Neural progenitor cell (in vitro differentiated cells): Measurements from ENCODE around the gene UGGT1. TPM values are rescaled to one million over a fixed set of nuclear protein-coding genes. Genes with fewer than 3 reads are reported as not detected.

Experiments
- DNase-seq: peaks from one replicate; pipeline ENCODE4 v3.0.0-alpha.2; 2016; ENCODE audit warnings: low spot score
- H2AFZ ChIP-seq: fragments of 200-600 bp; sonication (generic); replicated peaks from 2 replicates; pipeline ENCODE4 v1.6.1; 2016; ENCODE audit warnings: antibody characterized with exemption
- H3F3A ChIP-seq: fragments of 200-600 bp; sonication (generic); 2 replicates; pipeline ENCODE4 v1.6.1; 2016; ENCODE audit warnings: antibody characterized with exemption, low read depth
- H3K27ac ChIP-seq: fragments of 200-600 bp; sonication (generic); 2 replicates; pipeline ENCODE4 v1.5.1; 2016; ENCODE audit warnings: mild to moderate bottlenecking
- H3K27me3 ChIP-seq: fragments of 200-600 bp; sonication (generic); 2 replicates; pipeline ENCODE4 v1.6.1; 2016; ENCODE audit warnings: mild to moderate bottlenecking, moderate library complexity
- H3K36me3 ChIP-seq: fragments of 200-600 bp; sonication (generic); 2 replicates; pipeline ENCODE4 v1.5.1; 2016
- H3K4me1 ChIP-seq: fragments of 200-600 bp; sonication (generic); 2 replicates; pipeline ENCODE4 v1.6.1; 2016; ENCODE audit warnings: mixed run types
- H3K4me2 ChIP-seq: fragments of 200-600 bp; sonication (generic); 2 replicates; pipeline ENCODE4 v1.6.1; 2016
- H3K4me3 ChIP-seq: fragments of 200-600 bp; sonication (generic); 2 replicates; pipeline ENCODE4 v1.5.1; 2016
- H3K79me2 ChIP-seq: fragments of 200-600 bp; sonication (generic); 2 replicates; pipeline ENCODE4 v1.6.1; 2016; ENCODE audit warnings: low read depth
- H3K9ac ChIP-seq: fragments of 200-600 bp; sonication (generic); 2 replicates; pipeline ENCODE4 v1.6.1; 2016
- H3K9me3 ChIP-seq: fragments of 200-600 bp; sonication (generic); 2 replicates; pipeline ENCODE4 v1.5.1; 2016; ENCODE audit warnings: low read depth
- H4K20me1 ChIP-seq: fragments of 200-600 bp; sonication (generic); 2 replicates; pipeline ENCODE4 v1.6.1; 2016; ENCODE audit warnings: low read depth
- H3K27ac Mint-ChIP-seq: 3 replicates; pipeline ENCODE4 v1.8.0; 2021; ENCODE audit warnings: mixed read lengths
- H3K27me3 Mint-ChIP-seq: 2 replicates; pipeline ENCODE4 v1.8.0; 2022; ENCODE audit warnings: low read depth, mild to moderate bottlenecking, inconsistent platforms, moderate library complexity, mixed read lengths; ENCODE audit not compliant: insufficient read depth
- H3K36me3 Mint-ChIP-seq: 3 replicates; pipeline ENCODE4 v1.8.0; 2021; ENCODE audit warnings: mixed read lengths
- H3K4me1 Mint-ChIP-seq: 3 replicates; pipeline ENCODE4 v1.8.0; 2021; ENCODE audit warnings: mixed read lengths
- H3K4me3 Mint-ChIP-seq: 3 replicates; pipeline ENCODE4 v1.8.0; 2021; ENCODE audit warnings: mild to moderate bottlenecking, moderate library complexity, mixed read lengths
- H3K9me3 Mint-ChIP-seq: 3 replicates; pipeline ENCODE4 v1.8.0; 2020; ENCODE audit warnings: mixed read lengths
- CTCF ChIP-seq: fragments of 200-600 bp; sonication (generic); IDR thresholded peaks from 2 replicates; pipeline ENCODE4 v1.5.1; 2017; ENCODE audit warnings: antibody characterized with exemption, mild to moderate bottlenecking
- EZH2 ChIP-seq: fragments of 200-600 bp; sonication (generic); IDR thresholded peaks from 2 replicates; pipeline ENCODE4 v1.6.1; 2017; ENCODE audit warnings: antibody characterized with exemption, mild to moderate bottlenecking, moderate library complexity
- EZH2phosphoT487 ChIP-seq: fragments of 200-600 bp; sonication (generic); IDR thresholded peaks from 2 replicates; pipeline ENCODE4 v1.6.1; 2017; ENCODE audit warnings: antibody characterized with exemption
- total RNA-seq: library from RNA; depleted of rRNA; stranded (reverse); fragments of >200 nt; gene quantifications from 2 replicates; pipeline ENCODE4 v1.2.3, GENCODE V29; 2015; ENCODE audit warnings: low replicate concordance

UGGT1 gene
- total RNA-seq, 1 donor from 2014 or later = 56.3 TPM

- no peaks in the 10 kb centered on the region for H3K9me3 ChIP-seq
- H3K4me2 ChIP-seq = no peak overlapping the region
- H2AFZ ChIP-seq = no peak overlapping the region
- no peak for DNase-seq
- H3K36me3 Mint-ChIP-seq = peaks cover 11% of the 10 kb centered on the region
- TF ChIP-seq EZH2phosphoT487 (no peak), EZH2 (no peak), CTCF (no peak)
- no peaks in the 10 kb centered on the region for H3K9me3 Mint-ChIP-seq
- H3K27me3 Mint-ChIP-seq = peaks cover 2% of the 10 kb centered on the region
- no peak overlapping the region for H3K4me3 ChIP-seq
- no peaks in the 10 kb centered on the region for H3F3A ChIP-seq
- no peak overlapping the region for H3K9ac ChIP-seq
- no peaks in the 10 kb centered on the region for H3K4me1 ChIP-seq
- no peak overlapping the region for H3K27ac ChIP-seq
- no peaks in the 10 kb centered on the region for H3K79me2 ChIP-seq
- H3K27ac Mint-ChIP-seq = no peak overlapping the region
- no peaks in the 10 kb centered on the region for H3K27me3 ChIP-seq
- no peak overlapping the region for H3K4me3 Mint-ChIP-seq
- no peaks in the 10 kb centered on the region for H4K20me1 ChIP-seq
- no peaks in the 10 kb centered on the region for H3K36me3 ChIP-seq
- H3K4me1 Mint-ChIP-seq = no peaks in the 10 kb centered on the region
Measured at GRCh38 chr2:128196026-128196425, 105.0 kb downstream of the UGGT1 start.

- H2AFZ ChIP-seq = no peak overlapping the region
- no peaks in the 10 kb centered on the region for H3K4me1 Mint-ChIP-seq
- no peaks in the 10 kb centered on the region for H3K4me1 ChIP-seq
- no peaks in the 10 kb centered on the region for H3K36me3 ChIP-seq
- no peaks in the 10 kb centered on the region for H3F3A ChIP-seq
- no peak for DNase-seq
- no peak overlapping the region for H3K4me3 Mint-ChIP-seq
- no peaks in the 10 kb centered on the region for H3K9me3 ChIP-seq
- no peak overlapping the region for H3K27ac Mint-ChIP-seq
- H3K4me3 ChIP-seq = no peak overlapping the region
- H3K79me2 ChIP-seq = no peaks in the 10 kb centered on the region
- no peak overlapping the region for H3K27ac ChIP-seq
- H4K20me1 ChIP-seq = no peaks in the 10 kb centered on the region
- TF ChIP-seq EZH2phosphoT487 = no peak
- no peak for TF ChIP-seq EZH2
- no peak for TF ChIP-seq CTCF
- H3K4me2 ChIP-seq = no peak overlapping the region
- peaks cover 2% of the 10 kb centered on the region for H3K27me3 Mint-ChIP-seq
- no peak overlapping the region for H3K9ac ChIP-seq
- no peaks in the 10 kb centered on the region for H3K9me3 Mint-ChIP-seq
- H3K27me3 ChIP-seq = no peaks in the 10 kb centered on the region
- peaks cover 8% of the 10 kb centered on the region for H3K36me3 Mint-ChIP-seq
Measured at GRCh38 chr2:128196471-128196931, 105.5 kb downstream of the UGGT1 start.

- Histone ChIP-seq H3K4me1 (no peaks in the 10 kb centered on the region), H3K36me3 (no peaks in the 10 kb centered on the region), H3F3A (no peaks in the 10 kb centered on the region), H4K20me1 (no peaks in the 10 kb centered on the region), H3K27me3 (no peaks in the 10 kb centered on the region), H3K79me2 (no peaks in the 10 kb centered on the region), H3K27ac (no peak overlapping the region), H3K4me3 (no peak overlapping the region), H2AFZ (no peak overlapping the region), H3K9ac (no peak overlapping the region), H3K9me3 (no peaks in the 10 kb centered on the region), H3K4me2 (no peak overlapping the region)
- TF ChIP-seq EZH2phosphoT487 (no peak), CTCF (no peak), EZH2 (no peak)
- Mint-ChIP-seq H3K4me1 (no peaks in the 10 kb centered on the region), H3K36me3 (peaks cover 8% of the 10 kb centered on the region), H3K27ac (no peak overlapping the region), H3K27me3 (peaks cover 2% of the 10 kb centered on the region), H3K9me3 (no peaks in the 10 kb centered on the region), H3K4me3 (no peak overlapping the region)
- no peak for DNase-seq
Measured at GRCh38 chr2:128197059-128197458, 106.1 kb downstream of the UGGT1 start.
